ENCODE results near the gene DCST2.

- TF ChIP-seq CTCF (IDR thresholded peaks at IDR 0.05) (no peak), POLR2A (IDR thresholded peaks at IDR 0.05) (no peak)
Observed at GRCh38 chr1:155071701-155072100, 38.1 kb upstream of the DCST2 start.
